Lung (tissue), 12 donors: ENCODE data around the gene RASA3. TPM values are rescaled to one million over a fixed set of nuclear protein-coding genes. Genes with fewer than 3 reads are reported as not detected.

Experiments used
- ATAC-seq: fragments of 200-7000 bp; cut with Tn5 transposase; one replicate; pipeline ENCODE4 v1.9.1; 2020; ENCODE audit warnings: moderate number of reproducible peaks; ENCODE audit not compliant: insufficient read depth, low FRiP score
- DNase-seq, 3 donors: peaks; one replicate each; pipeline ENCODE4 v3.0.0-alpha.2; 2013 to 2017
- H3K27ac ChIP-seq, 2 donors: one replicate each; pipeline ENCODE4 v1.5.1; 2013; ENCODE audit warnings: mild to moderate bottlenecking in 2 of 2, moderate library complexity in 2 of 2, control low read depth in 1 of 2, inconsistent platforms in 1 of 2, low read depth in 1 of 2, low read length in 1 of 2
- H3K27me3 ChIP-seq, 3 donors: one replicate each; pipeline ENCODE4 v1.5.1; 2013; ENCODE audit warnings: low read length in 2 of 3; ENCODE audit not compliant: control insufficient read depth in 3 of 3, insufficient read depth in 3 of 3
- H3K36me3 ChIP-seq, 4 donors: one replicate each; pipeline ENCODE4 v1.5.1; 2013; ENCODE audit warnings: low read length in 4 of 4, mild to moderate bottlenecking in 1 of 4, moderate library complexity in 1 of 4; ENCODE audit not compliant: control insufficient read depth in 4 of 4, insufficient read depth in 4 of 4
- H3K4me1 ChIP-seq, 5 donors: one replicate each; pipeline ENCODE4 v1.5.1; 2013; ENCODE audit warnings: low read length in 5 of 5, mild to moderate bottlenecking in 2 of 5, moderate library complexity in 1 of 5; ENCODE audit not compliant: control insufficient read depth in 5 of 5, insufficient read depth in 5 of 5
- H3K4me3 ChIP-seq: one replicate; pipeline ENCODE4 v1.5.1; 2013; ENCODE audit warnings: mild to moderate bottlenecking, control low read depth, moderate library complexity
- H3K9ac ChIP-seq, 2 donors: one replicate each; pipeline ENCODE4 v1.5.1; 2013; ENCODE audit warnings: low read length in 2 of 2, control low read depth in 1 of 2; ENCODE audit not compliant: insufficient read depth in 1 of 2
- H3K9me3 ChIP-seq, 4 donors: one replicate each; pipeline ENCODE4 v1.5.1; 2013; ENCODE audit warnings: low read length in 3 of 4, mild to moderate bottlenecking in 1 of 4, moderate library complexity in 1 of 4; ENCODE audit not compliant: control insufficient read depth in 4 of 4, insufficient read depth in 3 of 4
- WGBS, 2 donors: extraction: QIAGEN DNeasy Blood & Tissue Kit; methylation state at CpG; one replicate each; pipeline ENCODE4 v1.1.7; 2013; 5-methylcytosine and 5-hydroxymethylcytosine counted together
- polyA plus RNA-seq, 2 donors: library from polyadenylated mRNA; stranded (reverse); fragments of 200-250 nt; gene quantifications; one replicate each; pipeline ENCODE4 v1.2.1, GENCODE V29; 2013
- total RNA-seq, 2 donors: library from RNA; depleted of rRNA in 1 of 2; stranded (reverse); fragments of >200 nt in 1 of 2; gene quantifications; one replicate each; pipeline ENCODE4 v1.2.1, GENCODE V29; 2014 to 2021
- TF ChIP-seq, protein P1 (sequence below): IDR thresholded peaks from 2 replicates; pipeline ENCODE4 v1.5.1; 2012; ENCODE audit warnings: mild to moderate bottlenecking; ENCODE audit errors: control extremely low read depth, extremely low read depth
- donor health status: control.
- donor health status: control.
- donor health status: Bipolar disorder and iron deficiency.
- donor health status: healthy.
- donor health status: DM: yes; HTN: yes; CAD: no.

Gene RASA3
- total and polyA plus RNA-seq, 4 donors: 7.4 to 22.8 (median 16.2) TPM

DNA sequence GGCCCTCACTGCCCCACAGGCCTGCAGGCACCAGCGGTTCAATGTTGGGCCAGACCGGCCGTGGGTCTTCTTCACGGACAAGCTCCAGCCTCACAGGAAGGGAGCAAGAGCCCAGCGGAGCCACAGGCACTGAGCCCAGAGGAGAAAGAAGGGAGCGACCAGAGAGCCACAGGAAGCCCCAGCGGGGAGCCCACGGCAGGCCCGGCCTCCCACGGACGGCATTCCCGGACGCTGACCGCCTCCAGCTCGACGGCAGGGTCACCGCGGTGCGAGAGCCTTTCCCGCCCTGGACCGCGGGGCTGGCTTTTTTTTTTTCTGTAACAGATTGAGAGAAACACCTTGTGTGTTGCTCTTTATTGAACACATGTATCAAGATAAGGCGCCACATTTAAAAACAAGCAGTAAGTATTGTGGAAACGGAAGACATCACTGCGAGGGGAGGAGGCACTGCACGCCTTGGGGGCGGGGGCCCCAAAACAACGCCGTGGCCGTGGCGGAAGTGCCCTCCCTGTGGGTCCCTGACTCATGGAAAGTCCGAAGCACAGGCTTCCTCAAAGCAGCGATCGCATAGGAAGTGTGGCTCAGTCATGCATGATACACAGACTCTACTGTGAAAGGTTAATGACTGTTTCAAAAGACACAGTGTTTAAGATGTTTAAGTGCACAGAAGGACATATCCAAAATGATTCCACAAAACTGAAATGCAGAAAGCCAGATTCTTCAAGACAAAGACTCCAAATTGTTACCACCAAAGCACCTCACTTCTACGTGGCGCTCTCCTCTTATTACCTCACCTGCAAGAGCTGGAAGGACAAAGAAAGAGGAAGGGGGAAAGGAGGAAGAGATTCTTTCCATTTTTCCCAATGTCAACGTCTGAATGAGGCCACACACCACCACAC lies 3.5 kb downstream of the RASA3 start:
- Histone ChIP-seq H3K27me3 (no peaks in the 10 kb centered on the region), H3K36me3 (no peaks in the 10 kb centered on the region), H3K9me3 (no peaks in the 10 kb centered on the region), H3K9ac (no peak overlapping the region), H3K27ac (peak overlapping the region; percentile 43 to 93), H3K4me1 (peaks cover 13 to 32% (median 18%) of the 10 kb centered on the region in 5 donors), H3K4me3 (no peak overlapping the region)
- peak; percentile 66 for ATAC-seq
- TF ChIP-seq, protein P1, sequence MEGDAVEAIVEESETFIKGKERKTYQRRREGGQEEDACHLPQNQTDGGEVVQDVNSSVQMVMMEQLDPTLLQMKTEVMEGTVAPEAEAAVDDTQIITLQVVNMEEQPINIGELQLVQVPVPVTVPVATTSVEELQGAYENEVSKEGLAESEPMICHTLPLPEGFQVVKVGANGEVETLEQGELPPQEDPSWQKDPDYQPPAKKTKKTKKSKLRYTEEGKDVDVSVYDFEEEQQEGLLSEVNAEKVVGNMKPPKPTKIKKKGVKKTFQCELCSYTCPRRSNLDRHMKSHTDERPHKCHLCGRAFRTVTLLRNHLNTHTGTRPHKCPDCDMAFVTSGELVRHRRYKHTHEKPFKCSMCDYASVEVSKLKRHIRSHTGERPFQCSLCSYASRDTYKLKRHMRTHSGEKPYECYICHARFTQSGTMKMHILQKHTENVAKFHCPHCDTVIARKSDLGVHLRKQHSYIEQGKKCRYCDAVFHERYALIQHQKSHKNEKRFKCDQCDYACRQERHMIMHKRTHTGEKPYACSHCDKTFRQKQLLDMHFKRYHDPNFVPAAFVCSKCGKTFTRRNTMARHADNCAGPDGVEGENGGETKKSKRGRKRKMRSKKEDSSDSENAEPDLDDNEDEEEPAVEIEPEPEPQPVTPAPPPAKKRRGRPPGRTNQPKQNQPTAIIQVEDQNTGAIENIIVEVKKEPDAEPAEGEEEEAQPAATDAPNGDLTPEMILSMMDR: no peak
- 17 to 32% methylated on average over 37 of the region's 37 CpGs for whole genome bisulfite sequencing, 2 donors
- peak; percentile 67 to 73 (median 68) for DNase-seq

DNA sequence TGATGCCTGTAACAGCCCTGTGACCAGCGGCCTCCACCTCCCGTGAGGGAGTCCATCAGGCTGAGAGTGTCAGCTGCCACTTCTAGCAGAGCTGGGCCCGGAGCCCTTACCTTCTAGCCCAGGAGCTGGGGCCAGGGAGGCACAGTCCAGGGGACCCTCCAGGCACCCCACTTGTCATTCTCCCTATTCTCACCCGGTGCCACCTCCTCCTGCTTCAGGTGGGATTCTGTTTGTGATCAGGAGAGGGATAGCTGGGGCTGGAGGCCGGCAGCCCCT lies 4.1 kb downstream of the RASA3 start:
- no peak for DNase-seq
- Histone ChIP-seq H3K4me3 (no peak overlapping the region), H3K27ac (peak overlapping the region; percentile 43 to 80), H3K27me3 (no peaks in the 10 kb centered on the region), H3K4me1 (peaks cover 13 to 32% (median 18%) of the 10 kb centered on the region in 5 donors), H3K9me3 (no peaks in the 10 kb centered on the region), H3K36me3 (no peaks in the 10 kb centered on the region), H3K9ac (no peak overlapping the region)
- TF ChIP-seq, protein P1: no peak
- no peak for ATAC-seq
- WGBS, 2 donors: 82 to 84% methylated on average over 5 of the region's 5 CpGs

DNA sequence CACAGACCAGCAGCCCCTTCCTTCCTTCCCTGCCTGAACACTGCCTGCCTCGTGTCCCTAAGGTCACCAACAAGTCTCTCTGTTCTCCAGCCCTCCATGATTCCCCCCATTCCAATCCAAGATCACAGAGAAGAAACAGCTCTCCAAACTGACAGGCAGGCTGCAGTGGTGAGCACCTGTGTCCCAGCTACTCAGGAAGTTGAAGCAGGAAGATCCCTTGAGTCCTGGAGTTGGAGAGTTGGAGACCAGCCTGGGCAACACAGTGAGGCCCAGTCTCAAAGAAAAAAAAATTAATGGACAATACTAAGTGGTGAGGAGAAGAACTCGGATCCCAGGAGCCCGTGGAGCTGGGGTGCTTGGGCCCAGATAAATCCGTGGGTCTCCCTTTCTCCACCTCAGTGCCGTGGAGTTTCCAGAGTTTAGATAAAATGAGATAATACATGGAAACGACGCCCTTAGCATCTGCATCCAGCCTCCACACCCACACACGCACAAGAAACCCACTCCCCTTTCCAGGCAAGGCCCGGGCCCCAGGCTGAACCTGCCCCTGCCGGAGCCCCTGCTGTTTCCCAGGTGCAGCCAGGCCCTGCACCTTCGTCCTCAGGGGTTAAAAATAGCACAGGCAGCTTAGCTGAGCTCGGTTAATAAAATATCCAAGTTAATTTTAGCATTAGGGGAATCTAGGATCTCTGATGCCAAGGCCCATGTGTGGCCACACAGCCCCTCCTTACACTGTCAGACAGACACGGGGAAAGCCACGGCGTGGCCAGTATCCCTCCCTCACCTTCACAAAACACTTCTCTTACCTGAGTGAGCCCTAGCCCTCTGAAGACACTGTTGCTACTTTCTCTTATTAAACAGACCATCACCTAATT lies 4.7 kb downstream of the RASA3 start:
- no peak for DNase-seq
- peak overlapping the region in 1 of 2 donors; percentile 80 for H3K27ac ChIP-seq
- TF ChIP-seq, protein P1: no peak
- no peak for ATAC-seq
- no peaks in the 10 kb centered on the region for H3K36me3 ChIP-seq
- 74 to 81% methylated on average over 15 of the region's 15 CpGs for WGBS, 2 donors
- H3K9me3 ChIP-seq: no peaks in the 10 kb centered on the region
- H3K4me1 ChIP-seq: peaks cover 13 to 32% (median 18%) of the 10 kb centered on the region in 5 donors
- H3K4me3 ChIP-seq: no peak overlapping the region
- H3K27me3 ChIP-seq: no peaks in the 10 kb centered on the region
- H3K9ac ChIP-seq: peak overlapping the region in 1 of 2 donors; percentile 2
